B cell (primary cell): ENCODE results near the gene TMOD2. TPM values are rescaled to one million over a fixed set of nuclear protein-coding genes. Genes with fewer than 3 reads are reported as not detected.

Experiments used
- ATAC-seq: fragments of 200-7000 bp; cut with Tn5 transposase; one replicate; pipeline ENCODE4 v1.10.0; 2021; ENCODE audit warnings: low read depth, mild to moderate bottlenecking, moderate number of reproducible peaks, moderate library complexity
- CTCF ChIA-PET: fragments of 350-600 bp; sonication (Branson Sonifier 250); formaldehyde crosslinking; loops from one replicate; lab custom pipeline; 2021; ENCODE audit warnings: antibody characterized with exemption, inconsistent platforms; lab: Charles Lee
- POLR2A ChIA-PET: fragments of 350-600 bp; sonication (Branson Sonifier 250); formaldehyde crosslinking; loops from one replicate; lab custom pipeline; 2021; ENCODE audit warnings: antibody characterized with exemption; lab: Charles Lee
- DNase-seq: peaks from one replicate; pipeline ENCODE4 v3.0.0; 2013
- H2AFZ ChIP-seq: 2 replicates; pipeline ENCODE4 v1.6.1; 2012; ENCODE audit warnings: mild to moderate bottlenecking, low read depth, low read length; ENCODE audit not compliant: insufficient read depth, poor library complexity, severe bottlenecking
- H3K27ac ChIP-seq, 2 donors: 1 replicate in 1 of 2; 2 replicates in 1 of 2; pipeline ENCODE4 v1.5.1; 2012 to 2013; ENCODE audit warnings: low read length in 2 of 2, mild to moderate bottlenecking in 2 of 2, moderate library complexity in 1 of 2
- H3K27me3 ChIP-seq, 4 experiments: fragments of 200-600 bp in 1 of 4; sonication (generic) in 1 of 4; replicated peaks in 1 of 4; 1 replicate in 2 of 4; 2 replicates in 2 of 4; pipeline versions ENCODE4 v1.6.1 to v1.7.0; 2013 to 2016; ENCODE audit warnings: low read length in 3 of 4, mild to moderate bottlenecking in 2 of 4, mixed read lengths in 1 of 4, moderate library complexity in 1 of 4; ENCODE audit not compliant: insufficient read depth in 4 of 4, control insufficient read depth in 3 of 4; ENCODE audit errors: control extremely low read depth in 1 of 4
- H3K36me3 ChIP-seq, 2 experiments: replicated peaks in 1 of 2; 1 replicate in 1 of 2; 2 replicates in 1 of 2; pipeline versions ENCODE4 v1.6.1 to v1.7.1; 2013; ENCODE audit warnings: low read length in 1 of 2; ENCODE audit not compliant: insufficient read depth in 2 of 2, control insufficient read depth in 1 of 2; ENCODE audit errors: control extremely low read depth in 1 of 2, extremely low read depth in 1 of 2
- H3K4me1 ChIP-seq, 2 donors: fragments of 200-600 bp in 1 of 2; sonication (generic) in 1 of 2; 1 replicate in 1 of 2; 2 replicates in 1 of 2; pipeline versions ENCODE4 v1.5.1 to v1.6.1; 2013 to 2017; ENCODE audit warnings: low read length in 2 of 2; ENCODE audit not compliant: control insufficient read depth in 2 of 2, insufficient read depth in 2 of 2
- H3K4me2 ChIP-seq: replicated peaks from 2 replicates; pipeline ENCODE3; 2012; ENCODE audit warnings: mild to moderate bottlenecking, low read depth, low read length; ENCODE audit not compliant: poor library complexity, severe bottlenecking
- H3K4me3 ChIP-seq, 5 experiments: fragments of 200-600 bp in 1 of 5; sonication (generic) in 1 of 5; 1 replicate in 3 of 5; 2 replicates in 2 of 5; pipeline versions ENCODE4 v1.5.1 to v1.7.0; 2011 to 2016; ENCODE audit warnings: low read length in 4 of 5, mild to moderate bottlenecking in 4 of 5, low read depth in 2 of 5, control low read depth in 1 of 5, moderate library complexity in 1 of 5; ENCODE audit not compliant: insufficient read depth in 1 of 5; ENCODE audit errors: control extremely low read depth in 1 of 5, extremely low read depth in 1 of 5
- H3K79me2 ChIP-seq: fragments of 200-600 bp; sonication (generic); one replicate; pipeline ENCODE4 v1.6.0; 2016; ENCODE audit warnings: low read length; ENCODE audit not compliant: control insufficient read depth, insufficient read depth
- H3K9ac ChIP-seq: fragments of 200-600 bp; sonication (generic); 2 replicates; pipeline ENCODE4 v1.6.1; 2017; ENCODE audit warnings: mild to moderate bottlenecking, low read length, moderate library complexity
- H3K9me3 ChIP-seq, 3 donors: one replicate each; pipeline versions ENCODE4 v1.6.1 to v1.7.1; 2013; ENCODE audit warnings: low read length in 2 of 3; ENCODE audit not compliant: control insufficient read depth in 2 of 3, insufficient read depth in 1 of 3; ENCODE audit errors: control extremely low read depth in 1 of 3
- H4K20me1 ChIP-seq: 2 replicates; pipeline ENCODE4 v1.6.0; 2012; ENCODE audit warnings: mild to moderate bottlenecking, low read length; ENCODE audit not compliant: insufficient read depth, control insufficient read depth, poor library complexity, severe bottlenecking
- H3K27ac Mint-ChIP-seq: one replicate; pipeline ENCODE4 v1.8.0; 2021; ENCODE audit warnings: mixed read lengths
- H3K27me3 Mint-ChIP-seq: one replicate; pipeline ENCODE4 v1.8.0; 2021; ENCODE audit warnings: mixed read lengths
- H3K4me1 Mint-ChIP-seq: one replicate; pipeline ENCODE4 v1.8.0; 2021; ENCODE audit warnings: mixed read lengths
- H3K4me3 Mint-ChIP-seq: one replicate; pipeline ENCODE4 v1.8.0; 2021; ENCODE audit warnings: mixed read lengths
- H3K9me3 Mint-ChIP-seq: one replicate; pipeline ENCODE4 v1.8.0; 2022; ENCODE audit warnings: mixed read lengths; ENCODE audit not compliant: insufficient read depth
- EZH2 ChIP-seq: IDR thresholded peaks from 2 replicates; pipeline ENCODE4 v1.6.1; 2012; ENCODE audit warnings: borderline replicate concordance, low read depth, mild to moderate bottlenecking, moderate library complexity, low read length; ENCODE audit not compliant: insufficient read depth, poor library complexity, severe bottlenecking
- WGBS: methylation state at CpG from one replicate; pipeline ENCODE4 v1.1.5; 2013; ENCODE audit warnings: missing lambda C conversion rate; ENCODE audit not compliant: insufficient coverage; 5-methylcytosine and 5-hydroxymethylcytosine counted together
- intact Hi-C: fragments of 100-400 bp; cut with micrococcal nuclease; formaldehyde crosslinking; loops from one replicate; pipeline ENCODE4 v1.10.0; 2022
- polyA plus RNA-seq: library from polyadenylated mRNA; depleted of rRNA; stranded (reverse); fragments of >200 nt; gene quantifications from 2 replicates; pipeline ENCODE4 v1.2.3, GENCODE V29; 2012
- total RNA-seq, 2 donors: library from RNA; stranded (reverse); fragments of 120-200 nt in 1 of 2; gene quantifications; 1 replicate in 1 of 2; 2 replicates in 1 of 2; pipeline versions ENCODE4 v1.2.3 to v1.2.4, GENCODE V29; 2013 to 2022
- TF ChIP-seq, protein P1 (sequence below): fragments of 200-600 bp; IDR thresholded peaks from one replicate; pipeline ENCODE4 v1.8.0; 2022; ENCODE audit warnings: antibody characterized with exemption, mild to moderate bottlenecking

TMOD2 gene
- total and polyA plus RNA-seq, 2 donors (not counting 1 experiment from before 2014, with no cell fraction given), result 5.7 to 25.9 TPM

DNA sequence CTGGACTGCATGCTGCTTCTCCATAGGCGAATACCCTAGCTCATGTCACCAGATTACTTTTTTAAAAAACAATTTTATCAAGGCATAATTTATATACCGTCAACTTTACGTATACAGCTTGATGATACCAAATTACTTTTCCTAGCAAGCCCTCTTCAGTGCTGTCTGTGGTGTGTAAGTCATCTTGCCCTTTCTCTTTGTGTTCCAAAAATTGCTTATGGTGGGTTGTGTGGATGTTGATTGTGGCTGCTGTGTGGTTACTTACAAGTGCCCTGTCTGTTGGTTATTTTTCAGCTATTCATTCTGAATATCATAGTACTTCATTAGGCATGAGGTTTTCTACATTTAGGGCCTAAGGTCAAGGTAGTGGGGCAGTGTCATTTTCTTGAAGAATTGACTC lies 90.9 kb downstream of the TMOD2 start:
- Histone ChIP-seq H3K9me3 (no peaks in the 10 kb centered on the region), H3K4me2 (peak overlapping the region; percentile 9), H3K36me3 (no peaks in the 10 kb centered on the region), H3K27ac (no peak overlapping the region), H3K9ac (no peak overlapping the region), H4K20me1 (peaks cover 50% of the 10 kb centered on the region), H3K4me3 (no peak overlapping the region), H3K79me2 (peaks cover 100% of the 10 kb centered on the region), H3K4me1 (peaks cover 43 to 46% of the 10 kb centered on the region in 2 donors), H3K27me3 (no peaks in the 10 kb centered on the region), H2AFZ (no peak overlapping the region)
- TF ChIP-seq EZH2, result no peak
- TF ChIP-seq, protein P1, sequence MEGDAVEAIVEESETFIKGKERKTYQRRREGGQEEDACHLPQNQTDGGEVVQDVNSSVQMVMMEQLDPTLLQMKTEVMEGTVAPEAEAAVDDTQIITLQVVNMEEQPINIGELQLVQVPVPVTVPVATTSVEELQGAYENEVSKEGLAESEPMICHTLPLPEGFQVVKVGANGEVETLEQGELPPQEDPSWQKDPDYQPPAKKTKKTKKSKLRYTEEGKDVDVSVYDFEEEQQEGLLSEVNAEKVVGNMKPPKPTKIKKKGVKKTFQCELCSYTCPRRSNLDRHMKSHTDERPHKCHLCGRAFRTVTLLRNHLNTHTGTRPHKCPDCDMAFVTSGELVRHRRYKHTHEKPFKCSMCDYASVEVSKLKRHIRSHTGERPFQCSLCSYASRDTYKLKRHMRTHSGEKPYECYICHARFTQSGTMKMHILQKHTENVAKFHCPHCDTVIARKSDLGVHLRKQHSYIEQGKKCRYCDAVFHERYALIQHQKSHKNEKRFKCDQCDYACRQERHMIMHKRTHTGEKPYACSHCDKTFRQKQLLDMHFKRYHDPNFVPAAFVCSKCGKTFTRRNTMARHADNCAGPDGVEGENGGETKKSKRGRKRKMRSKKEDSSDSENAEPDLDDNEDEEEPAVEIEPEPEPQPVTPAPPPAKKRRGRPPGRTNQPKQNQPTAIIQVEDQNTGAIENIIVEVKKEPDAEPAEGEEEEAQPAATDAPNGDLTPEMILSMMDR, result no peak
- WGBS, result 100% methylated on average over 1 of the region's 3 CpGs
- ATAC-seq (no peak), DNase-seq (no peak)
- intact Hi-C loops, result no loop called here
- peaks cover 74% of the 10 kb centered on the region for H3K4me1 Mint-ChIP-seq
- no peaks in the 10 kb centered on the region for H3K9me3 Mint-ChIP-seq
- no peak overlapping the region for H3K27ac Mint-ChIP-seq
- no peak overlapping the region for H3K4me3 Mint-ChIP-seq
- ChIA-PET CTCF (interaction anchor here (1.4 to 1.9 kb wide), 2 partner anchors 47 to 192 kb away, joined by 3 to 4 read pairs; no protein-coding TSS in a partner anchor), POLR2A (no interaction called here)
- no peaks in the 10 kb centered on the region for H3K27me3 Mint-ChIP-seq

DNA sequence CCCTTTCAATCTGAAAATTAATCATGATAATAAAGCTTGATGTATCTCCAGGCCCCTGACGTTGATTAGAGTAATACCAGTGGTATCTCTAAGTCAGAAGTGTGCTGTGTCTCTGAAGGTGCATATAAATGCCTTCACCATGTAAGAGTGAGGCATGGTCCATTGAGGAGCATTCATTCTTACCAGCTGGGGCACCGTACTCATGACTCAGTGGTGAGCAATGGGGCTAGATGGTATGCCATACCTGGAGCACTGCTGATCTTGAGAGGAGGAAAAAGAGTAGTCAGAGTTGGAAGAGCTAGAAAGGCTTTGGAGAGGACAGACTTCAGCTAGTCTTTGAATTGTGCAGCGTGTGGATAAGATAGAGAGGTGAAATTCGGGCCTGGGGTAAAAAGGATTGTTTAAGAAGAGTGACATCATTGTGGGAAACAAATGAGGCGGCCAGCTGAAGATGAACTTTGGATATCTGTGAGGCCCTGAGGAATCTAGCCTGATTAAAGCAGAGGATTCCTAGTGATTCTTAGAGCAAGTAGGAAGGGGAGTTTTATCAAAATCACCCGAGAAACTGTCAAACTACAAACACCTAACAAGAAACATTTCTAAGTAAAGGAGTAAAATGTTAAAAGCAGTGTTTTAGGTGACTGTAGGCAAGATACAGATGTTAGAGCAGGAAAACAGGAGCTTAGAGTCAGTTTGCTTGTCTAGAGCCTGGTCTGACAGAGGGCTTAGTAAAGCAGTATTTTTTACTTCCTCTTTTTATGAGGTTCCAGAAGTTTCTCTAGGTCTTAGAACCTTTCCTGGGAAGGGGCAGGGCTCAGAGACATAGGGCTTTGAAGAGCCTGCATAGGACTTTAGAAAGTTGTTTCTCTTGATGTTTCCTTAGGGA lies 91.7 kb downstream of the TMOD2 start:
- POLR2A ChIA-PET, result no interaction called here
- no peak for TF ChIP-seq EZH2
- TF ChIP-seq, protein P1, result no peak
- H3K79me2 ChIP-seq, result peaks cover 100% of the 10 kb centered on the region
- peaks cover 51% of the 10 kb centered on the region for H4K20me1 ChIP-seq
- peak overlapping the region; percentile 69 for H3K27ac Mint-ChIP-seq
- intact Hi-C loops, result no loop called here
- no peaks in the 10 kb centered on the region for H3K27me3 ChIP-seq
- 91% methylated on average over 4 of the region's 6 CpGs for WGBS
- H3K4me3 Mint-ChIP-seq, result peak overlapping the region; percentile 36
- no peak overlapping the region for H2AFZ ChIP-seq
- no peaks in the 10 kb centered on the region for H3K27me3 Mint-ChIP-seq
- no peak overlapping the region for H3K27ac ChIP-seq
- CTCF ChIA-PET, result interaction anchor here (0.6 to 1.5 kb wide), 3 partner anchors 46 to 193 kb away, joined by 3 to 6 read pairs (median 4); no protein-coding TSS in a partner anchor
- no peak overlapping the region for H3K4me3 ChIP-seq
- H3K4me1 ChIP-seq, result peaks cover 35 to 37% of the 10 kb centered on the region in 2 donors
- ATAC-seq (peak; percentile 28), DNase-seq (peak; percentile 32)
- H3K9me3 Mint-ChIP-seq, result no peaks in the 10 kb centered on the region
- no peaks in the 10 kb centered on the region for H3K9me3 ChIP-seq
- H3K4me1 Mint-ChIP-seq, result peaks cover 66% of the 10 kb centered on the region
- peak overlapping the region; percentile 9 for H3K4me2 ChIP-seq
- no peaks in the 10 kb centered on the region for H3K36me3 ChIP-seq
- peak overlapping the region; percentile 11 for H3K9ac ChIP-seq
